SK-N-SH treated with all-trans-retinoic acid at 6 μM for 48 hours (cell line): ENCODE data around the gene TRIM71.

Experiments used
- ARNTL ChIP-seq: fragments of 450-650 bp; formaldehyde crosslinking; IDR thresholded peaks from 2 replicates; pipeline ENCODE4 v1.5.0; 2020; ENCODE audit warnings: low read depth, mild to moderate bottlenecking, moderate library complexity, borderline replicate concordance
- CREB5 ChIP-seq: fragments of 250-450 bp; sonication (Bioruptor Pico); IDR thresholded peaks from 2 replicates; pipeline ENCODE4 v1.5.1; 2020; ENCODE audit warnings: low read depth, mild to moderate bottlenecking, moderate library complexity
- CSDC2 ChIP-seq: fragments of 250-450 bp; sonication (Bioruptor Pico); IDR thresholded peaks from 2 replicates; pipeline ENCODE4 v1.5.0; 2020; ENCODE audit warnings: mild to moderate bottlenecking, moderate library complexity
- PPARA ChIP-seq: fragments of 250-450 bp; sonication (Bioruptor Pico); IDR thresholded peaks from 2 replicates; pipeline ENCODE4 v1.5.0; 2020; ENCODE audit warnings: mild to moderate bottlenecking, borderline replicate concordance
- SNAI2 ChIP-seq: fragments of 250-450 bp; sonication (Bioruptor Pico); IDR thresholded peaks from 2 replicates; pipeline ENCODE4 v1.5.0; 2020; ENCODE audit warnings: mild to moderate bottlenecking, moderate library complexity
- TCF4 ChIP-seq: fragments of 250-450 bp; sonication (Bioruptor Pico); IDR thresholded peaks from 2 replicates; pipeline ENCODE4 v1.8.0; 2021; ENCODE audit warnings: mild to moderate bottlenecking, moderate library complexity, borderline replicate concordance
- TOX ChIP-seq: fragments of 250-450 bp; sonication (Bioruptor Pico); IDR thresholded peaks from 2 replicates; pipeline ENCODE4 v1.8.0; 2021; ENCODE audit warnings: mild to moderate bottlenecking, moderate library complexity, borderline replicate concordance
- ZFP3 ChIP-seq: fragments of 250-450 bp; sonication (Bioruptor Pico); IDR thresholded peaks from 2 replicates; pipeline ENCODE4 v1.5.0; 2020; ENCODE audit warnings: mild to moderate bottlenecking, moderate library complexity
- ZFP30 ChIP-seq: fragments of 450-650 bp; formaldehyde crosslinking; IDR thresholded peaks from 2 replicates; pipeline ENCODE4 v1.5.0; 2022; ENCODE audit warnings: mild to moderate bottlenecking, moderate library complexity
- ZNF565 ChIP-seq: fragments of 450-650 bp; formaldehyde crosslinking; conservative IDR thresholded peaks from 2 replicates; pipeline ENCODE4 v1.5.0; 2020; ENCODE audit warnings: low read depth, mild to moderate bottlenecking, moderate library complexity
- ZNF70 ChIP-seq: fragments of 450-650 bp; formaldehyde crosslinking; IDR thresholded peaks from 2 replicates; pipeline ENCODE4 v1.5.0; 2020; ENCODE audit warnings: mild to moderate bottlenecking, moderate library complexity
- ZNF8 ChIP-seq: fragments of 450-650 bp; formaldehyde crosslinking; IDR thresholded peaks from 2 replicates; pipeline ENCODE4 v1.5.0; 2020; ENCODE audit warnings: mild to moderate bottlenecking, moderate library complexity
- TF ChIP-seq, protein P1 (sequence below): fragments of 250-450 bp; sonication (Bioruptor Pico); IDR thresholded peaks from 2 replicates; pipeline ENCODE4 v1.8.0; 2021; ENCODE audit warnings: low read depth, mild to moderate bottlenecking, moderate library complexity, borderline replicate concordance
- TF ChIP-seq, protein P2 (sequence below): fragments of 250-450 bp; sonication (Bioruptor Pico); IDR thresholded peaks from 2 replicates; pipeline ENCODE4 v1.8.0; 2020; ENCODE audit warnings: mild to moderate bottlenecking, moderate library complexity, borderline replicate concordance

GRCh38 chr3:32862936-32863487, 45.2 kb downstream of the TRIM71 start:
- TF ChIP-seq, protein P1, sequence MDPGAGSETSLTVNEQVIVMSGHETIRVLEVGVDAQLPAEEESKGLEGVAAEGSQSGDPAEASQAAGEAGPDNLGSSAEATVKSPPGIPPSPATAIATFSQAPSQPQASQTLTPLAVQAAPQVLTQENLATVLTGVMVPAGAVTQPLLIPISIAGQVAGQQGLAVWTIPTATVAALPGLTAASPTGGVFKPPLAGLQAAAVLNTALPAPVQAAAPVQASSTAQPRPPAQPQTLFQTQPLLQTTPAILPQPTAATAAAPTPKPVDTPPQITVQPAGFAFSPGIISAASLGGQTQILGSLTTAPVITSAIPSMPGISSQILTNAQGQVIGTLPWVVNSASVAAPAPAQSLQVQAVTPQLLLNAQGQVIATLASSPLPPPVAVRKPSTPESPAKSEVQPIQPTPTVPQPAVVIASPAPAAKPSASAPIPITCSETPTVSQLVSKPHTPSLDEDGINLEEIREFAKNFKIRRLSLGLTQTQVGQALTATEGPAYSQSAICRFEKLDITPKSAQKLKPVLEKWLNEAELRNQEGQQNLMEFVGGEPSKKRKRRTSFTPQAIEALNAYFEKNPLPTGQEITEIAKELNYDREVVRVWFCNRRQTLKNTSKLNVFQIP (CRISPR knock-in tag): no peak
- TF ChIP-seq CSDC2 (CRISPR knock-in tag) (no peak), TCF4 (no peak), TOX (CRISPR knock-in tag) (no peak), ZFP3 (CRISPR knock-in tag) (no peak), PPARA (CRISPR knock-in tag) (no peak), ZNF565 (CRISPR knock-in tag) (no peak), ZFP30 (CRISPR knock-in tag) (no peak), SNAI2 (CRISPR knock-in tag) (no peak), CREB5 (CRISPR knock-in tag) (no peak), ARNTL (no peak), ZNF70 (CRISPR knock-in tag) (no peak), ZNF8 (CRISPR knock-in tag) (no peak)
- TF ChIP-seq, protein P2, sequence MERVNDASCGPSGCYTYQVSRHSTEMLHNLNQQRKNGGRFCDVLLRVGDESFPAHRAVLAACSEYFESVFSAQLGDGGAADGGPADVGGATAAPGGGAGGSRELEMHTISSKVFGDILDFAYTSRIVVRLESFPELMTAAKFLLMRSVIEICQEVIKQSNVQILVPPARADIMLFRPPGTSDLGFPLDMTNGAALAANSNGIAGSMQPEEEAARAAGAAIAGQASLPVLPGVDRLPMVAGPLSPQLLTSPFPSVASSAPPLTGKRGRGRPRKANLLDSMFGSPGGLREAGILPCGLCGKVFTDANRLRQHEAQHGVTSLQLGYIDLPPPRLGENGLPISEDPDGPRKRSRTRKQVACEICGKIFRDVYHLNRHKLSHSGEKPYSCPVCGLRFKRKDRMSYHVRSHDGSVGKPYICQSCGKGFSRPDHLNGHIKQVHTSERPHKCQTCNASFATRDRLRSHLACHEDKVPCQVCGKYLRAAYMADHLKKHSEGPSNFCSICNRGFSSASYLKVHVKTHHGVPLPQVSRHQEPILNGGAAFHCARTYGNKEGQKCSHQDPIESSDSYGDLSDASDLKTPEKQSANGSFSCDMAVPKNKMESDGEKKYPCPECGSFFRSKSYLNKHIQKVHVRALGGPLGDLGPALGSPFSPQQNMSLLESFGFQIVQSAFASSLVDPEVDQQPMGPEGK: no peak
